HepG2 (cell line): Measurements from ENCODE around the gene ZNF540. TPM values are rescaled to one million over a fixed set of nuclear protein-coding genes. Genes with fewer than 3 reads are reported as not detected.

Experiments used
- ATRX ChIP-seq: sonication (generic); formaldehyde crosslinking; IDR thresholded peaks from 2 replicates; pipeline ENCODE4 v1.4.0; 2020; ENCODE audit warnings: missing genetic modification reagents, borderline replicate concordance
- ELF1 ChIP-seq: sonication (generic); formaldehyde crosslinking; IDR thresholded peaks from 2 replicates; pipeline ENCODE4 v1.4.0; 2020; ENCODE audit warnings: missing genetic modification reagents
- FOSL2 ChIP-seq: sonication (generic); formaldehyde crosslinking; IDR thresholded peaks from 2 replicates; pipeline ENCODE4 v1.4.0; 2020; ENCODE audit warnings: missing genetic modification reagents
- FOXC1 ChIP-seq: sonication (generic); formaldehyde crosslinking; IDR thresholded peaks from 2 replicates; pipeline ENCODE4 v1.8.0; 2022; ENCODE audit warnings: mild to moderate bottlenecking, missing genetic modification reagents, borderline replicate concordance
- GRHL1 ChIP-seq: sonication (generic); formaldehyde crosslinking; conservative IDR thresholded peaks from 2 replicates; pipeline ENCODE4 v1.8.0; 2022; ENCODE audit warnings: missing genetic modification reagents
- HOXA5 ChIP-seq: sonication (generic); formaldehyde crosslinking; IDR thresholded peaks from 2 replicates; pipeline ENCODE4 v1.4.0; 2020; ENCODE audit warnings: missing genetic modification reagents
- IKZF4 ChIP-seq: sonication (generic); formaldehyde crosslinking; IDR thresholded peaks from 2 replicates; pipeline ENCODE4 v1.5.1; 2020; ENCODE audit warnings: borderline replicate concordance, mild to moderate bottlenecking, low read depth, missing genetic modification reagents; ENCODE audit errors: not compliant biosample characterization
- KAT7 ChIP-seq: IDR thresholded peaks from 2 replicates; pipeline ENCODE4 v1.6.1; 2018; ENCODE audit warnings: borderline replicate concordance, missing compliant biosample characterization
- KDM6A ChIP-seq: IDR thresholded peaks from 2 replicates; pipeline ENCODE4 v1.6.1; 2016; ENCODE audit warnings: low read depth
- POGZ ChIP-seq: sonication (generic); formaldehyde crosslinking; IDR thresholded peaks from 2 replicates; pipeline ENCODE4 v1.4.0; 2020; ENCODE audit warnings: mild to moderate bottlenecking, missing genetic modification reagents
- POLR2A ChIP-seq, 2 experiments: IDR thresholded peaks; 2 replicates each; pipeline ENCODE4 v1.6.1; 2011; ENCODE audit warnings: low read depth in 2 of 2, low read length in 2 of 2, mild to moderate bottlenecking in 1 of 2, moderate library complexity in 1 of 2; ENCODE audit not compliant: insufficient read depth in 1 of 2
- SP2 ChIP-seq: sonication (generic); formaldehyde crosslinking; IDR thresholded peaks from 2 replicates; pipeline ENCODE4 v1.5.1; 2020; ENCODE audit warnings: mild to moderate bottlenecking, missing genetic modification reagents
- SSRP1 ChIP-seq: IDR thresholded peaks from 2 replicates; pipeline ENCODE4 v1.6.1; 2016; ENCODE audit warnings: control low read depth
- XBP1 ChIP-seq: sonication (generic); formaldehyde crosslinking; IDR thresholded peaks from 2 replicates; pipeline ENCODE4 v1.5.0; 2020; ENCODE audit warnings: missing genetic modification reagents
- ZBTB44 ChIP-seq: sonication (generic); formaldehyde crosslinking; IDR thresholded peaks from 2 replicates; pipeline ENCODE4 v1.4.0; 2020; ENCODE audit warnings: missing genetic modification reagents
- ZNF549 ChIP-seq: sonication (generic); formaldehyde crosslinking; IDR thresholded peaks from 2 replicates; pipeline ENCODE4 v1.5.0; 2020; ENCODE audit warnings: missing genetic modification reagents
- polyA plus RNA-seq, 8 experiments: library from polyadenylated mRNA; depleted of rRNA in 3 of 8; stranded (reverse) in 7 of 8; unstranded in 1 of 8; fragments of >200 nt; fragmentation: Illumina TruSeq in 4 of 8; extraction: Trizol in 4 of 8; gene quantifications; 2 replicates each; pipeline versions ENCODE4 v1.2.1 to v1.2.3, GENCODE V29; 2011 to 2016; ENCODE audit warnings: low read depth in 4 of 8, missing spikeins in 1 of 8, mixed read lengths in 1 of 8; ENCODE audit not compliant: insufficient read depth in 1 of 8
- total RNA-seq, 5 experiments: library from RNA; depleted of rRNA; stranded (reverse); fragments of >200 nt; fragmentation: Illumina TruSeq; extraction: Trizol; gene quantifications; 2 replicates each; pipeline ENCODE4 v1.2.3, GENCODE V29; 2016; ENCODE audit warnings: low read depth in 1 of 5
- TF ChIP-seq, protein P1 (sequence below): IDR thresholded peaks from 2 replicates; pipeline ENCODE4 v1.6.1; 2016; ENCODE audit warnings: mild to moderate bottlenecking
- TF ChIP-seq, protein P2 (sequence below): sonication (generic); formaldehyde crosslinking; conservative IDR thresholded peaks from 2 replicates; pipeline ENCODE4 v1.8.1; 2023; ENCODE audit warnings: missing genetic modification reagents
- TF ChIP-seq, protein P3 (sequence below): IDR thresholded peaks from 2 replicates; pipeline ENCODE4 v1.6.1; 2016
- TF ChIP-seq, protein P4 (sequence below): sonication (generic); formaldehyde crosslinking; IDR thresholded peaks from 2 replicates; pipeline ENCODE4 v1.5.0; 2020; ENCODE audit warnings: mild to moderate bottlenecking, missing genetic modification reagents, moderate library complexity
- TF ChIP-seq, protein P5 (sequence below): sonication (generic); formaldehyde crosslinking; IDR thresholded peaks from 2 replicates; pipeline ENCODE4 v1.5.0; 2020; ENCODE audit warnings: missing genetic modification reagents

Gene ZNF540
- total and polyA plus RNA-seq, 2 of the 13 experiments (the other 11 are each of a cell fraction or from before 2014, with no cell fraction given), result 0.21 to 0.40 TPM

GRCh38 chr19:37655301-37655688 is 60.6 kb downstream of the ZNF540 start, which contains the start of gene ZFP30 (continued):
- TF ChIP-seq ZBTB44 (CRISPR knock-in tag), result peak; percentile 32; the same call in 1 of the 2 replicates
- TF ChIP-seq ELF1 (CRISPR knock-in tag), result no peak
- TF ChIP-seq, protein P1, sequence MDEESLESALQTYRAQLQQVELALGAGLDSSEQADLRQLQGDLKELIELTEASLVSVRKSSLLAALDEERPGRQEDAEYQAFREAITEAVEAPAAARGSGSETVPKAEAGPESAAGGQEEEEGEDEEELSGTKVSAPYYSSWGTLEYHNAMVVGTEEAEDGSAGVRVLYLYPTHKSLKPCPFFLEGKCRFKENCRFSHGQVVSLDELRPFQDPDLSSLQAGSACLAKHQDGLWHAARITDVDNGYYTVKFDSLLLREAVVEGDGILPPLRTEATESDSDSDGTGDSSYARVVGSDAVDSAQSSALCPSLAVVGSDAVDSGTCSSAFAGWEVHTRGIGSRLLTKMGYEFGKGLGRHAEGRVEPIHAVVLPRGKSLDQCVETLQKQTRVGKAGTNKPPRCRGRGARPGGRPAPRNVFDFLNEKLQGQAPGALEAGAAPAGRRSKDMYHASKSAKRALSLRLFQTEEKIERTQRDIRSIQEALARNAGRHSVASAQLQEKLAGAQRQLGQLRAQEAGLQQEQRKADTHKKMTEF (CRISPR knock-in tag), result no peak
- TF ChIP-seq, protein P2, sequence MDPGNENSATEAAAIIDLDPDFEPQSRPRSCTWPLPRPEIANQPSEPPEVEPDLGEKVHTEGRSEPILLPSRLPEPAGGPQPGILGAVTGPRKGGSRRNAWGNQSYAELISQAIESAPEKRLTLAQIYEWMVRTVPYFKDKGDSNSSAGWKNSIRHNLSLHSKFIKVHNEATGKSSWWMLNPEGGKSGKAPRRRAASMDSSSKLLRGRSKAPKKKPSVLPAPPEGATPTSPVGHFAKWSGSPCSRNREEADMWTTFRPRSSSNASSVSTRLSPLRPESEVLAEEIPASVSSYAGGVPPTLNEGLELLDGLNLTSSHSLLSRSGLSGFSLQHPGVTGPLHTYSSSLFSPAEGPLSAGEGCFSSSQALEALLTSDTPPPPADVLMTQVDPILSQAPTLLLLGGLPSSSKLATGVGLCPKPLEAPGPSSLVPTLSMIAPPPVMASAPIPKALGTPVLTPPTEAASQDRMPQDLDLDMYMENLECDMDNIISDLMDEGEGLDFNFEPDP, result no peak
- TF ChIP-seq, protein P3, sequence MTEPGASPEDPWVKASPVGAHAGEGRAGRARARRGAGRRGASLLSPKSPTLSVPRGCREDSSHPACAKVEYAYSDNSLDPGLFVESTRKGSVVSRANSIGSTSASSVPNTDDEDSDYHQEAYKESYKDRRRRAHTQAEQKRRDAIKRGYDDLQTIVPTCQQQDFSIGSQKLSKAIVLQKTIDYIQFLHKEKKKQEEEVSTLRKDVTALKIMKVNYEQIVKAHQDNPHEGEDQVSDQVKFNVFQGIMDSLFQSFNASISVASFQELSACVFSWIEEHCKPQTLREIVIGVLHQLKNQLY, result no peak
- TF ChIP-seq, protein P4, sequence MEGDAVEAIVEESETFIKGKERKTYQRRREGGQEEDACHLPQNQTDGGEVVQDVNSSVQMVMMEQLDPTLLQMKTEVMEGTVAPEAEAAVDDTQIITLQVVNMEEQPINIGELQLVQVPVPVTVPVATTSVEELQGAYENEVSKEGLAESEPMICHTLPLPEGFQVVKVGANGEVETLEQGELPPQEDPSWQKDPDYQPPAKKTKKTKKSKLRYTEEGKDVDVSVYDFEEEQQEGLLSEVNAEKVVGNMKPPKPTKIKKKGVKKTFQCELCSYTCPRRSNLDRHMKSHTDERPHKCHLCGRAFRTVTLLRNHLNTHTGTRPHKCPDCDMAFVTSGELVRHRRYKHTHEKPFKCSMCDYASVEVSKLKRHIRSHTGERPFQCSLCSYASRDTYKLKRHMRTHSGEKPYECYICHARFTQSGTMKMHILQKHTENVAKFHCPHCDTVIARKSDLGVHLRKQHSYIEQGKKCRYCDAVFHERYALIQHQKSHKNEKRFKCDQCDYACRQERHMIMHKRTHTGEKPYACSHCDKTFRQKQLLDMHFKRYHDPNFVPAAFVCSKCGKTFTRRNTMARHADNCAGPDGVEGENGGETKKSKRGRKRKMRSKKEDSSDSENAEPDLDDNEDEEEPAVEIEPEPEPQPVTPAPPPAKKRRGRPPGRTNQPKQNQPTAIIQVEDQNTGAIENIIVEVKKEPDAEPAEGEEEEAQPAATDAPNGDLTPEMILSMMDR (CRISPR knock-in tag), result no peak
- TF ChIP-seq KDM6A, result no peak
- TF ChIP-seq ATRX (CRISPR knock-in tag), result no peak; the same call in 1 of the 2 replicates
- no peak for TF ChIP-seq GRHL1
- peak; percentile 25; the same call in 1 of the 2 replicates for TF ChIP-seq HOXA5
- TF ChIP-seq XBP1 (CRISPR knock-in tag), result no peak
- no peak for TF ChIP-seq KAT7
- no peak for TF ChIP-seq IKZF4
- TF ChIP-seq POGZ (CRISPR knock-in tag), result no peak; the same call in 1 of the 2 replicates
- no peak for TF ChIP-seq SSRP1 (CRISPR knock-in tag)
- TF ChIP-seq, protein P5, sequence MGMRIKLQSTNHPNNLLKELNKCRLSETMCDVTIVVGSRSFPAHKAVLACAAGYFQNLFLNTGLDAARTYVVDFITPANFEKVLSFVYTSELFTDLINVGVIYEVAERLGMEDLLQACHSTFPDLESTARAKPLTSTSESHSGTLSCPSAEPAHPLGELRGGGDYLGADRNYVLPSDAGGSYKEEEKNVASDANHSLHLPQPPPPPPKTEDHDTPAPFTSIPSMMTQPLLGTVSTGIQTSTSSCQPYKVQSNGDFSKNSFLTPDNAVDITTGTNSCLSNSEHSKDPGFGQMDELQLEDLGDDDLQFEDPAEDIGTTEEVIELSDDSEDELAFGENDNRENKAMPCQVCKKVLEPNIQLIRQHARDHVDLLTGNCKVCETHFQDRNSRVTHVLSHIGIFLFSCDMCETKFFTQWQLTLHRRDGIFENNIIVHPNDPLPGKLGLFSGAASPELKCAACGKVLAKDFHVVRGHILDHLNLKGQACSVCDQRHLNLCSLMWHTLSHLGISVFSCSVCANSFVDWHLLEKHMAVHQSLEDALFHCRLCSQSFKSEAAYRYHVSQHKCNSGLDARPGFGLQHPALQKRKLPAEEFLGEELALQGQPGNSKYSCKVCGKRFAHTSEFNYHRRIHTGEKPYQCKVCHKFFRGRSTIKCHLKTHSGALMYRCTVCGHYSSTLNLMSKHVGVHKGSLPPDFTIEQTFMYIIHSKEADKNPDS (CRISPR knock-in tag), result 0 out of 2 replicates have a peak, but pooled peaks have one; percentile 54
- TF ChIP-seq FOSL2, result no peak
- 0 out of 2 replicates have a peak, but pooled peaks have one; percentile 28 for TF ChIP-seq SP2 (CRISPR knock-in tag)
- 0 out of 2 replicates have a peak, but pooled peaks have one; percentile 21 for TF ChIP-seq FOXC1 (CRISPR knock-in tag)
- TF ChIP-seq ZNF549 (CRISPR knock-in tag), result no peak
- TF ChIP-seq POLR2A (IDR thresholded peaks at IDR 0.05; ENCODE audit: insufficient read depth in 1 of 2, low read depth in 2 of 2, low read length in 2 of 2), result peak; percentile 64 to 66
